GM20000 (cell line): Measurements from ENCODE around the gene FAM32A.

ENCODE experiments used
- DNase-seq: peaks from one replicate; pipeline ENCODE4 v3.0.0; 2012; ENCODE audit warnings: low spot score
- CTCF ChIP-seq: IDR thresholded peaks from 2 replicates; pipeline ENCODE4 v1.5.1; 2012; ENCODE audit warnings: mild to moderate bottlenecking, control low read depth; ENCODE audit errors: extremely low read depth, missing control alignments

FAM32A gene

GRCh38 chr19:16185123-16185767, at the start of gene FAM32A:
TSS of gene FAM32A (plus strand) at chr19:16185410. CDS start at chr19:16185443, 33 bp downstream.
- TF ChIP-seq CTCF, result no peak
- peak; percentile 96 for DNase-seq

- no peak for DNase-seq
- no peak for TF ChIP-seq CTCF
Measured at GRCh38 chr19:16135430-16136127, 49.6 kb upstream of the FAM32A start.

GRCh38 chr19:16136185-16136999, 48.8 kb upstream of the FAM32A start:
- DNase-seq, result no peak
- no peak for TF ChIP-seq CTCF

- TF ChIP-seq CTCF, result no peak
- DNase-seq, result no peak
Measured at GRCh38 chr19:16139752-16140151, 45.5 kb upstream of the FAM32A start.

- peak; percentile 65 for DNase-seq
- no peak for TF ChIP-seq CTCF
Measured at GRCh38 chr19:16141043-16141442, 44.2 kb upstream of the FAM32A start.

- DNase-seq, result no peak
- no peak for TF ChIP-seq CTCF
Measured at GRCh38 chr19:16142032-16142580, 43.1 kb upstream of the FAM32A start.
